ENCODE measurements around the gene CAMTA1. TPM values are rescaled to one million over a fixed set of nuclear protein-coding genes. Genes with fewer than 3 reads are reported as not detected.

Gene CAMTA1
- total RNA-seq, 1 donor from 2014 or later = 268 TPM

GRCh38 chr1:6888268-6888667 lies 103.0 kb downstream of the CAMTA1 start:
- H3K4me1 ChIP-seq = no peaks in the 10 kb centered on the region
- Mint-ChIP-seq H3K27ac (no peak overlapping the region), H3K9me3 (no peaks in the 10 kb centered on the region), H3K27me3 (ENCODE audit: insufficient read depth, low read depth) (no peaks in the 10 kb centered on the region), H3K4me3 (no peak overlapping the region), H3K36me3 (peaks cover 4% of the 10 kb centered on the region), H3K4me1 (peaks cover 2% of the 10 kb centered on the region)
- peaks cover 16% of the 10 kb centered on the region for H4K20me1 ChIP-seq (ENCODE audit: low read depth)
- no peak overlapping the region for H3K27ac ChIP-seq
- H3F3A ChIP-seq (ENCODE audit: low read depth) = peaks cover 5% of the 10 kb centered on the region
- no peaks in the 10 kb centered on the region for H3K79me2 ChIP-seq (ENCODE audit: low read depth)
- TF ChIP-seq EZH2 (IDR thresholded peaks at IDR 0.05) = no peak
- no peak for TF ChIP-seq CTCF (IDR thresholded peaks at IDR 0.05)
- no peak for TF ChIP-seq EZH2phosphoT487 (IDR thresholded peaks at IDR 0.05)
- H3K9ac ChIP-seq = no peak overlapping the region
- H3K4me2 ChIP-seq = no peak overlapping the region
- no peaks in the 10 kb centered on the region for H3K27me3 ChIP-seq
- no peaks in the 10 kb centered on the region for H3K36me3 ChIP-seq
- no peak overlapping the region for H3K4me3 ChIP-seq
- DNase-seq (ENCODE audit: low spot score) = no peak
- no peaks in the 10 kb centered on the region for H3K9me3 ChIP-seq (ENCODE audit: low read depth)
- H2AFZ ChIP-seq (replicated peaks) = no peak overlapping the region

GRCh38 chr1:6888870-6889269 lies 103.6 kb downstream of the CAMTA1 start:
- peaks cover 2% of the 10 kb centered on the region for H3K4me1 Mint-ChIP-seq
- no peaks in the 10 kb centered on the region for H3K36me3 ChIP-seq
- no peak overlapping the region for H3K27ac Mint-ChIP-seq

DNA sequence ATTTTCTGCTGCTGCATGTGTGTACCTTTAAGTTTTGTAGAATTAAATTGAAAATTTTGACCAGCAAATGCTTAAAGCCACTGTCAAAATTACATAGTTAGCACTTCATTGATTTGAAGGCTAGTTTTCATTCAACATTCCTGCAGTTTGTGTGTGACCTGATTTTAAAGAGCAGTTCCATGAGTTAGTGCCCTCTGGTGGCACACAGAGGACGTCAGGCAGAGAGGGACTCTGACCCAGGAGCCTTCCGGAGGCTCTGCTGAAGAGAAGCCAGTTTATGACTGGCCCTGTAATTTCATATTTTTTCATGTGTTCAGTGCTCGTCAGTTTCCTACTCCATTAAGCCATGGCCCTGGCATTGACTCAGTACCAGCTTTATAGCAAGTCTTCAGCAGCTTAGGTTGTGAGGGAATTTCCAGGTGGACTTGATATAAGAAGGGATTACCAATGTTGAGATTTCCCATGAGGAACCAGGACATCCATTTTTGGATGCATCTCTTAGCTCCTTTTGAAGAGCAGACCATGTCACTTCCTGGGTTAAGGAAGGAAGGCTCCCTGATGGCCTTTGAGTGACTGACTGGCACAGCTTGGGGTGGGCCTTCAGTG lies 104.7 kb downstream of the CAMTA1 start:
- Histone ChIP-seq H3K4me1 (no peaks in the 10 kb centered on the region), H3K36me3 (no peaks in the 10 kb centered on the region), H3K27me3 (no peaks in the 10 kb centered on the region), H3K27ac (no peak overlapping the region), H3K4me2 (no peak overlapping the region), H3F3A (ENCODE audit: low read depth) (peaks cover 5% of the 10 kb centered on the region), H4K20me1 (ENCODE audit: low read depth) (peaks cover 14% of the 10 kb centered on the region), H3K9ac (no peak overlapping the region), H3K9me3 (ENCODE audit: low read depth) (no peaks in the 10 kb centered on the region), H3K79me2 (ENCODE audit: low read depth) (peaks cover 5% of the 10 kb centered on the region), H3K4me3 (no peak overlapping the region), H2AFZ (replicated peaks) (no peak overlapping the region)
- TF ChIP-seq EZH2 (IDR thresholded peaks at IDR 0.05) = no peak
- peak; percentile 86 for TF ChIP-seq CTCF (IDR thresholded peaks at IDR 0.05)
- peaks cover 2% of the 10 kb centered on the region for H3K4me1 Mint-ChIP-seq
- no peaks in the 10 kb centered on the region for H3K9me3 Mint-ChIP-seq
- no peak overlapping the region for H3K27ac Mint-ChIP-seq
- no peak overlapping the region for H3K4me3 Mint-ChIP-seq
- H3K36me3 Mint-ChIP-seq = peaks cover 4% of the 10 kb centered on the region
- peak; percentile 74 for DNase-seq (ENCODE audit: low spot score)
- no peaks in the 10 kb centered on the region for H3K27me3 Mint-ChIP-seq (ENCODE audit: insufficient read depth, low read depth)

More at GRCh38 chr1:6888870-6889269, 103.6 kb downstream of the CAMTA1 start:
- DNase-seq (ENCODE audit: low spot score) = no peak
- no peaks in the 10 kb centered on the region for H3K9me3 Mint-ChIP-seq
- peaks cover 4% of the 10 kb centered on the region for H3K36me3 Mint-ChIP-seq
- H3K27ac ChIP-seq = no peak overlapping the region
- H3K4me2 ChIP-seq = no peak overlapping the region
- TF ChIP-seq EZH2phosphoT487 (IDR thresholded peaks at IDR 0.05) (no peak), EZH2 (IDR thresholded peaks at IDR 0.05) (no peak), CTCF (IDR thresholded peaks at IDR 0.05) (no peak)
- H3K9me3 ChIP-seq (ENCODE audit: low read depth) = no peaks in the 10 kb centered on the region
- peaks cover 16% of the 10 kb centered on the region for H4K20me1 ChIP-seq (ENCODE audit: low read depth)
- no peak overlapping the region for H2AFZ ChIP-seq (replicated peaks)
- no peaks in the 10 kb centered on the region for H3K27me3 ChIP-seq
- H3K9ac ChIP-seq = no peak overlapping the region
- no peaks in the 10 kb centered on the region for H3K79me2 ChIP-seq (ENCODE audit: low read depth)
- no peak overlapping the region for H3K4me3 Mint-ChIP-seq
- no peak overlapping the region for H3K4me3 ChIP-seq
- H3K27me3 Mint-ChIP-seq (ENCODE audit: insufficient read depth, low read depth) = no peaks in the 10 kb centered on the region
- peaks cover 5% of the 10 kb centered on the region for H3F3A ChIP-seq (ENCODE audit: low read depth)
- no peaks in the 10 kb centered on the region for H3K4me1 ChIP-seq

All from neural progenitor cell (in vitro differentiated cells).